Central memory CD8-positive, alpha-beta T cell (primary cell): ENCODE data around the gene TBC1D14.
A peak's percentile ranks its signal among the peaks of the same experiment; 100 is the strongest.

Experiments
- ATAC-seq: fragments of 150-1000 bp; cut with Tn5 transposase; replicated peaks from 2 replicates; pipeline ENCODE4 v1.10.0; 2022; ENCODE audit warnings: mild to moderate bottlenecking, moderate FRiP score, moderate number of reproducible peaks; ENCODE audit not compliant: poor library complexity, severe bottlenecking; ENCODE audit errors: extremely low read depth
- DNase-seq, 2 donors: peaks; one replicate each; pipeline ENCODE4 v3.0.0; 2021; ENCODE audit warnings: low spot score in 2 of 2
- H3K27ac Mint-ChIP-seq: one replicate; pipeline ENCODE4 v1.8.0; 2022; ENCODE audit warnings: low read depth, mild to moderate bottlenecking, moderate library complexity, mixed read lengths
- H3K27me3 Mint-ChIP-seq: one replicate; pipeline ENCODE4 v1.8.0; 2022; ENCODE audit warnings: mixed read lengths
- H3K36me3 Mint-ChIP-seq: one replicate; pipeline ENCODE4 v1.8.0; 2022; ENCODE audit warnings: mild to moderate bottlenecking, moderate library complexity, mixed read lengths; ENCODE audit not compliant: insufficient read depth
- H3K4me1 Mint-ChIP-seq: one replicate; pipeline ENCODE4 v1.8.0; 2022; ENCODE audit warnings: mixed read lengths
- H3K4me3 Mint-ChIP-seq: one replicate; pipeline ENCODE4 v1.8.0; 2022; ENCODE audit warnings: mild to moderate bottlenecking, moderate library complexity, mixed read lengths
- H3K9me3 Mint-ChIP-seq: one replicate; pipeline ENCODE4 v1.8.0; 2022; ENCODE audit warnings: mixed read lengths

The TBC1D14 gene

GRCh38 chr4:6892909-6893202 lies 16.8 kb upstream of the TBC1D14 start:
- DNase-seq (no peak), ATAC-seq (no peak)
- H3K4me1 Mint-ChIP-seq, result peaks cover 16% of the 10 kb centered on the region
- no peaks in the 10 kb centered on the region for H3K9me3 Mint-ChIP-seq
- peaks cover 2% of the 10 kb centered on the region for H3K36me3 Mint-ChIP-seq
- H3K27ac Mint-ChIP-seq, result peak overlapping the region; percentile 76
- H3K27me3 Mint-ChIP-seq, result no peaks in the 10 kb centered on the region
- peak overlapping the region; percentile 58 for H3K4me3 Mint-ChIP-seq

DNA sequence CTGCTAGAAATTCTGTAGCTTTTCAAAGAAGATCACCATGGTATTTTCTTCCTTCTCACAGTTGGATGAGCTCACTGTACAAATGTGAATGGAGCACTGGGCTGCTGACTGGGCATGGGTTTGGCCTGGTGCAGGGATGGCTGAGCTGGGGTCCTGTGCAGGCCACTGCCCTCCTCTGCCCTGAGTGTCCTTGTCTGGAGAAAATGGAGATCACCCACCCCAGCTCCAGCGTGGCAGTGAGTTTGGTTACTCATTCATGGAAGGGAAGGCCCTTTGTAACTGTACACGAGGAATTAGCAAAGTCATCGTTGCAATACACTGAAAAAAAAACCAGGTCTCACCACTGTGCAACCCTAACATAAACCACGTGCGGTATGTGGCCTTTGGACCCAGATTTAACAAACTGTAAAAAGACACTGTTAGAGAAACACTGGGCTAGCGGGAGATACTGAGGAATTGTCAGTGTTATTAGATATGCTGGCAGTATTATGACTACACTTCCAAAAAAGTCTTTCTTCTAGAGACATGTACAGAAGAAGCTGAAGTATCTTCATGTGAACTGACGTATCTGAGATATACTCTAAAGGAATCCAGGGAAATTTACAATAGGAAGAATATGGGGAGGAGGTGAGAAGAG lies 16.1 kb upstream of the TBC1D14 start:
- no peak for DNase-seq
- Mint-ChIP-seq H3K27me3 (no peaks in the 10 kb centered on the region), H3K4me3 (no peak overlapping the region), H3K27ac (peak overlapping the region; percentile 76), H3K36me3 (peaks cover 2% of the 10 kb centered on the region), H3K9me3 (no peaks in the 10 kb centered on the region), H3K4me1 (peaks cover 17% of the 10 kb centered on the region)
- ATAC-seq, result no peak

DNA sequence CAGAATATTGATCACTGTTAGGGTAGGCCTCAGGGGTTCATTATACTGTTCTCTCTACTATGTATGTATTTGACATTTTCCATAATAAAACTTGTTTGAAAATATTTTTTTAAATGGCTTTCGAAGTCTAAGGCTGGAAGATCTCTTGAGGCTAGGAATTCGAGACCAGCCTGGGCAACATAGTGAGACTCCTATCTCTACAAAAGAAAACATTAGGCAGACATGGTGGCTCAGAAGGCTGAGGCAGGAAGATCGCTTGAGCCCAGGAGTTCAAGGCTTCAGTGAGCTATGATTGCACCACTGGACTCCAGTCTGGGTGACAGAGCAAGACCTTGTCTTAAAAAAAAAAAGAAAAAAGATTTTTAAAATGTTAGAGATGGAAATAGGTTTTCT lies 15.5 kb upstream of the TBC1D14 start:
- DNase-seq (no peak), ATAC-seq (no peak)
- peaks cover 22% of the 10 kb centered on the region for H3K4me1 Mint-ChIP-seq
- no peaks in the 10 kb centered on the region for H3K9me3 Mint-ChIP-seq
- no peaks in the 10 kb centered on the region for H3K27me3 Mint-ChIP-seq
- peak overlapping the region; percentile 76 for H3K27ac Mint-ChIP-seq
- H3K36me3 Mint-ChIP-seq, result peaks cover 2% of the 10 kb centered on the region
- no peak overlapping the region for H3K4me3 Mint-ChIP-seq

DNA sequence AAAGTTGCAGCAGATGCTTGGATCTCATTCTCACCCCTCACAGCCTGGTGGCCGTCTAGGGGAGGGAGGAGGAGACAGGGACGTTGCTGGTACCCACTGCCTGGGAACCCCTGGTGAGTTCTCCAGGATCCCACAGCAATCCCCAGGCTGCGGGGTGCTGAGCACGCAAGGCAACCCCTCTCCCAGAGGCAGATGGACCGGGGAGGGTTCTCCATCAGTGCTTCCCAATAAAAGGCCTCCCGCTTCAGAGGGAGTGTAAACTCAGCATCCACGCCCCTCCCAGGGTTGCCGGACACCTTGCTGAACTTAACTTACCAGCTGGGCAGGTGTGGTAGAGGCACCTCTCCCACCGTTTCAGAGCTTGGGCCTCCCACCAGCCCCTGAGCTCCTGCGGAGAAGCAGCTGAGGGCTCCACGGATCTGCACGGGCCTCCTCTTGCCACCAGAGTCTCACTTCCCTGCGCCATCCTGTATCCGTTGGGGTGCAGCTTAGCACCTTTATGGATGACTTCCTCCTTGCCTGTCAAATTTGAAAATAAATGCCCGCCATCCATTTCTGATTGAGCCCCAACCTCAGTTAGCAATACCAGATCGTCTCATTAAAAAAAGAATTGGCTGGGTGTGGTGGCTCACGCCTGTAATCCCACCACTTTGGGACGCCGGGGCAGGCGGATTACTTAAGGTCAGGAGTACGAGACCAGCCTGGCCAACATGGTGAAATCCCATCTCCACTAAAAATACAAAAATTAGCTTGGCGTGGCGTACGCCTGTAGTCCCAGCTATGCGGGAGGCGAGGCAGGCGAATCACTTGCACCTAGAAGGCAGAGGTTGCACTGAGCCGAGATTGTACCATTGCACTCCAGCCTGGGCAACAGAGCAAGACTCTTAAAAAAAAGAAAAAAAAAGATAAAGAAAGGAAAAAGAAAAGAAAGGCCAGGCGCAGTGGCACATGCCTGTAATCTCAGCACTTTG lies 14.8 kb upstream of the TBC1D14 start:
- peaks cover 2% of the 10 kb centered on the region for H3K36me3 Mint-ChIP-seq
- peaks cover 30% of the 10 kb centered on the region for H3K4me1 Mint-ChIP-seq
- H3K9me3 Mint-ChIP-seq, result no peaks in the 10 kb centered on the region
- H3K4me3 Mint-ChIP-seq, result no peak overlapping the region
- H3K27ac Mint-ChIP-seq, result peak overlapping the region; percentile 79
- H3K27me3 Mint-ChIP-seq, result no peaks in the 10 kb centered on the region
- ATAC-seq (no peak), DNase-seq (no peak)

DNA sequence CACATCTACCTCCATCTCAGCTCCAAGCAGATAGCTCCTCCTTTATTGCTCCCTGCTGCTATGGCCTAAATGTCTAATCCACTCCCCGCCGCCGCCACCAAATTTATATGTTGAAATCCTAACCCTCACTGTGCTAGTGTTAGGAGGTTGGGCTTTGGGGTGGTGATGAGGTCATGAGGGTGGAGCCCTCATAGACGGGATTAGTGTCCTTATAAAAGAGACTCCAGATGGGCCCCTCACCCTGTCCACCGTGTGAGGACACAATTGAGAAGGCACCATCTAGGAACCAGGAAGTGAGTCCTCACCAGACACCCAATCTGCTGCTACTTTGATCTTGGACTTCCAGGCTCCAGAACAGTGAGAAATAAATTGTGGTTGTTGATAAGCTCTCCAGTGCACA lies 13.6 kb upstream of the TBC1D14 start:
- Mint-ChIP-seq H3K4me1 (peaks cover 39% of the 10 kb centered on the region), H3K4me3 (no peak overlapping the region), H3K27me3 (no peaks in the 10 kb centered on the region), H3K27ac (peak overlapping the region; percentile 35), H3K9me3 (no peaks in the 10 kb centered on the region), H3K36me3 (peaks cover 4% of the 10 kb centered on the region)
- ATAC-seq (no peak), DNase-seq (no peak)

DNA sequence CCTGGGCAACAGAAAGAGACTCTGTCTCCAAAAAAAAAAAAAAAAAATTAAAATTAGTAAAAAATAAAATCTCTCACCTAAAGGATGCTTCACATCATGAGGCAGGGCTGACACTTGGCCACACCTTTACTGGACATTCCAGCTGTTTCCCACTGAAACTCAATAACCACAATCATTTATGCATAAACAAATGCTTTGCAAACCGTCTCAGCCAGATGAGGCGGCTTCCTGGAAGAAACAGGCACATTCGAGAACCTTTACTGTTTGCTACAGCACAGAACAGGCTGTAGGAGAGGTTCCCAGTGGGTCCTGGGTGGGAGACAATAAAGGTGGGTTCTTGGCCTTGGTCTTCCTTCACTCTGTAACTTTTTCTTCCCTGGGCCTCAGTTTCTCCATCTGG lies 10.9 kb upstream of the TBC1D14 start:
- peak overlapping the region; percentile 69 for H3K4me3 Mint-ChIP-seq
- ATAC-seq, result peak; percentile 23

DNA sequence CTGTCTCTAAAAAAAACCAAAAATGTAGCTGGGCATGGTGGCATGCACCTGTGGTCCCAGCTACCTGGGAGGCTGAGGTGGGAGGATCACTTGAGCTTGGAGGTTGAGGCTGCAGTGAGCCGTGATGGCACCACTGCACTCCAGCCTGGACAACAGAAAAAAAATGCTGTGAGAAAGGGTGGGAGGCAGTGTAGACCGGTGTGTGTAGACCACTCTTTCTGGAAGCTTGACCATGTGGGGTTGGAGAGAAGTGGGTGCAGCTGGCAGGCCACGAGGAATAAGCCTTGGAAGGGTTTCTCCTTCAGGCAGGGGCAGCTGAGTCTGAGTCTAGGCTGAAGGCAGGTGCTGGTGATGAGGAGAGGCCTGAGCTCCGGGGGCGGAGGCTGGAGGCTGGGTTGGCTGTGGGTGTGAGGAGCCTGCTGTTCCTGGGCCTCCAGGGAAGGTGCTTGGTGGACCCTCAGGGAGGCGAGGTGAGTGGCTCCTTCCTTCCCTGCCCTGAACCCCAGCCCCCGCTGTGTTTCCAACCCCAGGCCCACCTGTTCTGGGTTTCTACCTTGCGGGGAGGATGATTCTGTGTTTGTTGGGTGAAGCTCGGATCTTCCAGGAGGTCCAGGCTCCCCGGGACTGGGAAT lies 9.3 kb upstream of the TBC1D14 start:
- Mint-ChIP-seq H3K4me3 (peak overlapping the region; percentile 69), H3K27me3 (no peaks in the 10 kb centered on the region), H3K9me3 (no peaks in the 10 kb centered on the region), H3K27ac (peak overlapping the region; percentile 88), H3K36me3 (peaks cover 2% of the 10 kb centered on the region), H3K4me1 (peaks cover 23% of the 10 kb centered on the region)
- ATAC-seq, result no peak
- no peak for DNase-seq

More for the DNA sequence above, 10.9 kb upstream of the TBC1D14 start:
- Mint-ChIP-seq H3K9me3 (no peaks in the 10 kb centered on the region), H3K27me3 (no peaks in the 10 kb centered on the region), H3K4me1 (peaks cover 23% of the 10 kb centered on the region), H3K36me3 (peaks cover 2% of the 10 kb centered on the region), H3K27ac (peak overlapping the region; percentile 88)
- no peak for DNase-seq

- Mint-ChIP-seq H3K27ac (peak overlapping the region; percentile 88), H3K27me3 (no peaks in the 10 kb centered on the region), H3K9me3 (no peaks in the 10 kb centered on the region), H3K4me3 (no peak overlapping the region), H3K4me1 (peaks cover 23% of the 10 kb centered on the region), H3K36me3 (peaks cover 2% of the 10 kb centered on the region)
- no peak for DNase-seq
- ATAC-seq, result no peak
Observed at GRCh38 chr4:6900956-6901355, 8.7 kb upstream of the TBC1D14 start.

DNA sequence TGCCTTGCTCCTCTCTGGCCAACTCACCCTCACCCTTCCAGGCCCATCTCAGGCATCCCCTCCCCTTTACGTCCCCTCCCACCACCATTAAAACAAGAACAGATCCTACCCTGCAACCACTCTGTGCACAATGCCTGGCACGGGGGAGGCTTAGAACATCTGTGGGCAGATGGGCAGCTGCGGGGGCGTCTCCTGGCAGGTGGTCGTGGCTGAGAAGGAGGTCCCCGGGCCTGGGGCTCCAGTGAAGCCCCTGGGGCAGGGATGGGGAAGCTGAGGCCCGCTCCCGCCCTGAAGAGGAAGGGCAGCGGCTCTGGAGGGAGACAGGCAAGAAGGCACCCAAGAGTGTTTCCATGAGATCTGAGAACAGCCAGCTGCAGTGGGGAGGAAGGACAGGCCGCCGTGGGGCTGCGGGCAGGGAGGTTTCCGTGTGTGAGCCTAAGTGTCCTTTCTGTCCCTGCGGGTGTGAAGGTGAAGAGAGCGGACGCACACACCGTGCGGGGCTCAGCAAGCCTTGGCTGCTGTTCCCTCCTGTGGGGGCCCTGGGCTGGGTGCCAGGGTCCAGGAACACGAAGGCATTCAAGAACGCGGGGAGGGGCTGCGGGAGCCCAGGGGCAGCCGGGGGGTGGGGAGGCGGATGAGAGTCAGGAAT lies 7.8 kb upstream of the TBC1D14 start:
- Mint-ChIP-seq H3K27me3 (no peaks in the 10 kb centered on the region), H3K4me1 (peaks cover 23% of the 10 kb centered on the region), H3K9me3 (no peaks in the 10 kb centered on the region), H3K4me3 (no peak overlapping the region), H3K36me3 (peaks cover 2% of the 10 kb centered on the region), H3K27ac (no peak overlapping the region)
- DNase-seq (no peak), ATAC-seq (no peak)

DNA sequence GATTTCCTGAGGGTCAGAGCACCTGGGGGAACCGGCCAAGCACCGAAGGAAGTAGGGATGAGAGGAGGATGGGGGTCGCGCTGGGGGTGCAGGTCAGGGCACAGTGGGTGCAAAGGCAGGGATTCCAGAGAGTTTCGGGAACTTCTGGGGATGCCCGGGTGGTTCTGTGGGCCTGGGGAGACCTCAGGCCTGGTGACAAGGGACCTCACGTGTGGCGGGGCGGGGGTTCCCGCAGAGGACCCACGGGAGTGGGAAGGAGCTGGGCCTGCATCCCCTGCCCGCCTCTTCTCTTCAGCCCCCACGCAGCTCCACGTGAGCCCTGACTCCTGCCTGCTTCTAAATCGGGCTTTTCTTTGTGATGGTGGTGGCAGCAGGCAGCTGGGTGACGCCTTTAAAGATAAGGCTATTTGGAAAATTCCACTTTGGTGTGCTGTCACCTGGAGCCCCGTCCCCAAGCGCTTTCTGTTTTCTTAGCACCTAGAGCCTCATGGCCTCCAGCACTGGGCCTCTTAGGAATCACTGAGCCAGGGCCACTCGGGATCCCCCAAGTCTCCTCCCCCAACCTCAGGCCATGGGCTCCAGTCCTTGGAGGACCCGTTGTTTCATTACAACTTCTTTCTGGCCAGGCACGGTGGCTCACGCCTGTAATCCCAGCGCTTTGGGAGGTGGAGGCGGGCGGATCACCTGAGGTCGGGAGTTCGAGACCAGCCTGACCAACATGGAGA lies 7.1 kb upstream of the TBC1D14 start:
- Mint-ChIP-seq H3K27ac (no peak overlapping the region), H3K4me3 (no peak overlapping the region), H3K36me3 (peaks cover 2% of the 10 kb centered on the region), H3K9me3 (no peaks in the 10 kb centered on the region), H3K27me3 (no peaks in the 10 kb centered on the region), H3K4me1 (peaks cover 23% of the 10 kb centered on the region)
- ATAC-seq (no peak), DNase-seq (no peak)

- no peak overlapping the region for H3K27ac Mint-ChIP-seq
- no peak for ATAC-seq
- peaks cover 6% of the 10 kb centered on the region for H3K36me3 Mint-ChIP-seq
- H3K4me3 Mint-ChIP-seq, result no peak overlapping the region
- DNase-seq, result no peak
- no peaks in the 10 kb centered on the region for H3K27me3 Mint-ChIP-seq
- H3K4me1 Mint-ChIP-seq, result peaks cover 15% of the 10 kb centered on the region
- H3K9me3 Mint-ChIP-seq, result no peaks in the 10 kb centered on the region
Observed at GRCh38 chr4:6905516-6906445, 3.8 kb upstream of the TBC1D14 start.
